HG03103 (cell line): Measurements from ENCODE around the gene PEX1.
"Not testable (repeated sequence)": the region's sequence is repeated elsewhere in the genome, so short reads cannot be mapped to it uniquely, and the experiment has no call there.

Experiments
- ATAC-seq: cut with Tn5 transposase; IDR thresholded peaks from one replicate; pipeline ENCODE4 v1.9.1; 2021; ENCODE audit warnings: low read depth; ENCODE audit not compliant: unreplicated experiment

Gene PEX1

GRCh38 chr7:92462560-92462959 lies 65.8 kb downstream of the PEX1 start:
- ATAC-seq = no peak

GRCh38 chr7:92461027-92462003 lies 67.0 kb downstream of the PEX1 start:
- ATAC-seq = peak; percentile 79

- ATAC-seq = no peak
These were observed 67.8 kb downstream of the PEX1 start for GRCh38 chr7:92460510-92460909.

- ATAC-seq = no peak
These were observed 68.2 kb downstream of the PEX1 start for GRCh38 chr7:92460109-92460508.

- no peak for ATAC-seq
These were observed 72.1 kb downstream of the PEX1 start for GRCh38 chr7:92456236-92456635.

GRCh38 chr7:92451645-92452044 lies 76.7 kb downstream of the PEX1 start:
- no peak for ATAC-seq

- peak; percentile 35 for ATAC-seq
These were observed 80.0 kb downstream of the PEX1 start for GRCh38 chr7:92448205-92448747.

- peak; percentile 78 for ATAC-seq
These were observed 80.7 kb downstream of the PEX1 start, which contains the start of gene GATAD1 for GRCh38 chr7:92447345-92448204. TSS of gene GATAD1 (plus strand) at chr7:92447482. CDS start at chr7:92447730, 248 bp downstream.

GRCh38 chr7:92446869-92447344 lies 81.4 kb downstream of the PEX1 start:
- no peak for ATAC-seq

- ATAC-seq = not testable (repeated sequence)
These were observed 85.6 kb downstream of the PEX1 start for GRCh38 chr7:92442720-92443119.

- ATAC-seq = no peak
These were observed 90.3 kb downstream of the PEX1 start for GRCh38 chr7:92437956-92438491.
